ENCODE data around the gene RARS1. TPM values are rescaled to one million over a fixed set of nuclear protein-coding genes. Genes with fewer than 3 reads are reported as not detected.
A peak's percentile ranks its signal among the peaks of the same experiment; 100 is the strongest.

The RARS1 gene
- total RNA-seq, 4 donors from 2014 or later: 61.9 to 86.9 (median 63.3) TPM

DNA sequence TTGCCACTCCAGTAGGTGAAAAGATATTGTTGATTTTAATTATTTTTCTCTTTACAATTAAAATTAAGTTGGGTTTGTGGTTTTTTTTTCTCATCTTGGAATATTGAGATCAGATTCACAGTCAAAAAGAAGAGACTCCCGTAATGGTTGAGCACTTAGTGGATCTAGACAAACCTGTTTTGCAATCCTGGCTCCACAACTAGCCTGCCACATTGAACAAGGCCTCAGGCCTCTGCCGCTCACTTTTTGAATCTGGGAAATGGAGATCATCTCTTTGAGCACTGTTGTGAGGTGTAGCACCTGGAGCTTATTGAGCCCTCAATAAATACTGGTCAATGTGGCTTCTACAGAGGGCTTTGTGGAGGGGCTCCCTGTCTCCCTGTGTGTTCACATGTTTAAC lies 37.1 kb upstream of the RARS1 start:
- TF ChIP-seq, protein P1, sequence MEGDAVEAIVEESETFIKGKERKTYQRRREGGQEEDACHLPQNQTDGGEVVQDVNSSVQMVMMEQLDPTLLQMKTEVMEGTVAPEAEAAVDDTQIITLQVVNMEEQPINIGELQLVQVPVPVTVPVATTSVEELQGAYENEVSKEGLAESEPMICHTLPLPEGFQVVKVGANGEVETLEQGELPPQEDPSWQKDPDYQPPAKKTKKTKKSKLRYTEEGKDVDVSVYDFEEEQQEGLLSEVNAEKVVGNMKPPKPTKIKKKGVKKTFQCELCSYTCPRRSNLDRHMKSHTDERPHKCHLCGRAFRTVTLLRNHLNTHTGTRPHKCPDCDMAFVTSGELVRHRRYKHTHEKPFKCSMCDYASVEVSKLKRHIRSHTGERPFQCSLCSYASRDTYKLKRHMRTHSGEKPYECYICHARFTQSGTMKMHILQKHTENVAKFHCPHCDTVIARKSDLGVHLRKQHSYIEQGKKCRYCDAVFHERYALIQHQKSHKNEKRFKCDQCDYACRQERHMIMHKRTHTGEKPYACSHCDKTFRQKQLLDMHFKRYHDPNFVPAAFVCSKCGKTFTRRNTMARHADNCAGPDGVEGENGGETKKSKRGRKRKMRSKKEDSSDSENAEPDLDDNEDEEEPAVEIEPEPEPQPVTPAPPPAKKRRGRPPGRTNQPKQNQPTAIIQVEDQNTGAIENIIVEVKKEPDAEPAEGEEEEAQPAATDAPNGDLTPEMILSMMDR (IDR thresholded peaks at IDR 0.05): no peak
- DNase-seq (ENCODE audit: low spot score) (no peak), ATAC-seq (ENCODE audit: low FRiP score) (no peak)

DNA sequence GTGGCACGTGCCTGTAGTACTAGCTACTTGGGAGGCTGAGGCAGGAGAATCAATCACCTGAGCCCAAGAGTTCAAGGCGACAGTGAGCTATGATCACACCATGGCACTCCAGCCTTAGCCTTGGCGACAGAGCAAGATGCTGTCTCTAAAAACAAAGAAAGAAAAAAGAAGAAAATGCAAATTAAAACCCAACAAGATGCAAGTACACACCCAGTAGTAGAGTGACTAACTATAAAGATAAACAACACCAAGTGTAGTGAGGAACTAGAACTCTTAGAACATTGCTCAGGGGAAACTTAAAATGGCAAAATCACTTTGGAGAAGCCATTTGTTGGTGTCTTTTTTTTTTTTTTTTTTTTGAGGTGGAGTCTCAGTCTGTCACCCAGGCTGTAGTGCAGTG lies 34.7 kb upstream of the RARS1 start:
- no peak for DNase-seq (ENCODE audit: low spot score)
- ATAC-seq (ENCODE audit: low FRiP score): no peak
- TF ChIP-seq, protein P1 (IDR thresholded peaks at IDR 0.05): no peak

DNA sequence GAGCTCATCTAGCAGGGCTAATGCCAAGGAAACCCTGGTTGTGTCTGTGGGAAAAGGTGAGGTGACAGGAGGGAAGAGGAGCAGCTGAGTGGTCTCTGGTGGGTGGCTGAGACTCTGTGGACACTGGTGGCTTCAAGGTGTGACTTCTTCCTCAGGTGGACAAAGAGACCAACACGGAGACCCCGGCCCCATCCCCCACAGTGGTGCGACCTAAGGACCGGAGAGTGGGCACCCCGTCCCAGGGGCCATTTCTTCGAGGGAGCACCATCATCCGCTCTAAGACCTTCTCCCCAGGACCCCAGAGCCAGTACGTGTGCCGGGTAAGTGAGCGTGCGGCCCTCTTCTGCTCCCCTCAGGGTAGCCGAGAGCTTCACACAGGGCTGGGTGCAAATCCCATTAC lies 31.1 kb upstream of the RARS1 start:
- ATAC-seq (ENCODE audit: low FRiP score): peak; percentile 57
- DNase-seq (ENCODE audit: low spot score): no peak
- TF ChIP-seq, protein P1 (IDR thresholded peaks at IDR 0.05): no peak

- DNase-seq (ENCODE audit: low spot score): no peak
- TF ChIP-seq, protein P1 (IDR thresholded peaks at IDR 0.05): no peak
- ATAC-seq (ENCODE audit: low FRiP score): no peak
Observed at GRCh38 chr5:168457542-168457941, 28.7 kb upstream of the RARS1 start.

GRCh38 chr5:168460606-168461005 lies 25.7 kb upstream of the RARS1 start:
- ATAC-seq (ENCODE audit: low FRiP score): no peak
- TF ChIP-seq, protein P1 (IDR thresholded peaks at IDR 0.05): no peak
- DNase-seq (ENCODE audit: low spot score): no peak

DNA sequence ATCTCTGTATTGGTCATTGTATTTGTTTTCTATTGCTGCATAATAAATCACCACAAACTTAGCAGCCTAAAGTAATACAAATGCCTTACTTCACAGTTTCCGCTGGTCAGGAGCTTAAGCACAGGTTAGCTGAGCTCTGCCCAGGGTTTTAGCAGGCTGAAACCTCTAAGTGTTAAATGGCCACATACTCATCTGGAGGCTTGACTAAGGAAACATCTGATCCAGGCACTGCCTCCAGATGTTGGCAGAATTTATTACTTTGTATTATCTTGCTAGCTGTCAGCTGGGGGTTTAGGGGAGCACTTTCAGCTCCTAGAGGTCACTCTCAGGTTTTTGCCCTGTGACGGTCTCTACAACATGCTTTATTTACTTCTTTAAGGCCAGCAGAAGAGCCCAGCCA lies 23.2 kb upstream of the RARS1 start:
- TF ChIP-seq, protein P1 (IDR thresholded peaks at IDR 0.05): no peak
- ATAC-seq (ENCODE audit: low FRiP score) (no peak), DNase-seq (ENCODE audit: low spot score) (no peak)

GRCh38 chr5:168464214-168464613 lies 22.1 kb upstream of the RARS1 start:
- DNase-seq (ENCODE audit: low spot score) (no peak), ATAC-seq (ENCODE audit: low FRiP score) (no peak)
- TF ChIP-seq, protein P1 (IDR thresholded peaks at IDR 0.05): no peak
